Endodermal cell (in vitro differentiated cells): ENCODE results near the gene MEGF10. TPM values are rescaled to one million over a fixed set of nuclear protein-coding genes. Genes with fewer than 3 reads are reported as not detected.

ENCODE experiments used
- DNase-seq: peaks from one replicate; pipeline ENCODE4 v3.0.0-alpha.2; 2017
- H3K27ac ChIP-seq: 2 replicates; pipeline ENCODE4 v1.5.1; 2013; ENCODE audit warnings: mild to moderate bottlenecking, low read depth, low read length, moderate library complexity
- H3K27me3 ChIP-seq: 2 replicates; pipeline ENCODE4 v1.6.1; 2013; ENCODE audit warnings: mild to moderate bottlenecking, low read length, moderate library complexity; ENCODE audit not compliant: insufficient read depth, control insufficient read depth, poor library complexity, severe bottlenecking
- H3K36me3 ChIP-seq: 2 replicates; pipeline ENCODE4 v1.7.0; 2013; ENCODE audit warnings: mild to moderate bottlenecking, low read length, moderate library complexity; ENCODE audit not compliant: control insufficient read depth, insufficient read depth
- H3K4me1 ChIP-seq: one replicate; pipeline ENCODE4 v1.7.0; 2013; ENCODE audit warnings: low read length; ENCODE audit not compliant: control insufficient read depth, insufficient read depth
- H3K4me3 ChIP-seq: 2 replicates; pipeline ENCODE4 v1.5.1; 2013; ENCODE audit warnings: mild to moderate bottlenecking, low read length, moderate library complexity
- H3K9ac ChIP-seq: 2 replicates; pipeline ENCODE4 v1.6.1; 2013; ENCODE audit warnings: mild to moderate bottlenecking, low read length, moderate library complexity; ENCODE audit not compliant: poor library complexity, severe bottlenecking; ENCODE audit errors: extremely low read depth
- H3K9me3 ChIP-seq: 2 replicates; pipeline ENCODE4 v1.6.1; 2013; ENCODE audit warnings: mild to moderate bottlenecking, low read length, moderate library complexity; ENCODE audit not compliant: control insufficient read depth
- H3K27ac Mint-ChIP-seq: 2 replicates; pipeline ENCODE4 v1.8.0; 2020; ENCODE audit warnings: mixed read lengths
- H3K27me3 Mint-ChIP-seq: 2 replicates; pipeline ENCODE4 v1.8.0; 2021; ENCODE audit warnings: mild to moderate bottlenecking, mixed read lengths; ENCODE audit not compliant: insufficient read depth
- H3K36me3 Mint-ChIP-seq: 2 replicates; pipeline ENCODE4 v1.8.0; 2020; ENCODE audit warnings: low read depth, mixed read lengths
- H3K4me1 Mint-ChIP-seq: 2 replicates; pipeline ENCODE4 v1.8.0; 2020; ENCODE audit warnings: mixed read lengths
- H3K4me3 Mint-ChIP-seq: 2 replicates; pipeline ENCODE4 v1.8.0; 2020; ENCODE audit warnings: mild to moderate bottlenecking, moderate library complexity, mixed read lengths
- H3K9me3 Mint-ChIP-seq: 2 replicates; pipeline ENCODE4 v1.8.0; 2020; ENCODE audit warnings: mild to moderate bottlenecking, mixed read lengths
- CTCF ChIP-seq: fragments of 200-600 bp; sonication (generic); conservative IDR thresholded peaks from 2 replicates; pipeline ENCODE4 v1.5.0; 2021; ENCODE audit warnings: antibody characterized with exemption, mild to moderate bottlenecking
- WGBS, 2 experiments: methylation state at CpG; one replicate each; pipeline versions ENCODE4 v1.1.5 to v1.1.7; 2013; ENCODE audit warnings: missing lambda C conversion rate in 2 of 2, mixed read lengths in 1 of 2; ENCODE audit not compliant: insufficient coverage in 1 of 2, insufficient read length in 1 of 2; 5-methylcytosine and 5-hydroxymethylcytosine counted together
- total RNA-seq, 2 donors: library from RNA; stranded (reverse); fragmentation: NEBNext Ultra II Directional in 1 of 2; extraction: Animal tissue kit (Norgen Biotek cat#: 25700) in 1 of 2; gene quantifications; 2 replicates in 1 of 2; 3 replicates in 1 of 2; pipeline ENCODE4 v1.2.1, GENCODE V29; 2021

Gene MEGF10
- total RNA-seq, 2 donors from 2014 or later, result 12.7 to 17.7 TPM

- no peaks in the 10 kb centered on the region for H3K27me3 Mint-ChIP-seq
- H3K27ac Mint-ChIP-seq, result no peak overlapping the region
- peaks cover 8% of the 10 kb centered on the region for H3K36me3 ChIP-seq
Measured at GRCh38 chr5:127415034-127415433, 124.4 kb downstream of the MEGF10 start.

GRCh38 chr5:127416906-127417305 is 126.3 kb downstream of the MEGF10 start:
- DNase-seq, result no peak
- Mint-ChIP-seq H3K4me3 (no peak overlapping the region), H3K4me1 (no peaks in the 10 kb centered on the region), H3K9me3 (no peaks in the 10 kb centered on the region), H3K27me3 (no peaks in the 10 kb centered on the region), H3K36me3 (no peaks in the 10 kb centered on the region), H3K27ac (no peak overlapping the region)
- TF ChIP-seq CTCF, result no peak
- Histone ChIP-seq H3K9me3 (no peaks in the 10 kb centered on the region), H3K27ac (no peak overlapping the region), H3K36me3 (no peaks in the 10 kb centered on the region), H3K27me3 (no peaks in the 10 kb centered on the region), H3K4me3 (no peak overlapping the region), H3K9ac (no peak overlapping the region), H3K4me1 (no peaks in the 10 kb centered on the region)
- WGBS, 2 experiments, result 97 to 100% methylated on average over 4 of the region's 4 CpGs

More at GRCh38 chr5:127415034-127415433, 124.4 kb downstream of the MEGF10 start:
- Histone ChIP-seq H3K27ac (no peak overlapping the region), H3K4me3 (no peak overlapping the region), H3K9me3 (no peaks in the 10 kb centered on the region), H3K4me1 (no peaks in the 10 kb centered on the region), H3K9ac (no peak overlapping the region), H3K27me3 (no peaks in the 10 kb centered on the region)
- no peaks in the 10 kb centered on the region for H3K9me3 Mint-ChIP-seq
- peaks cover 7% of the 10 kb centered on the region for H3K36me3 Mint-ChIP-seq
- H3K4me3 Mint-ChIP-seq, result no peak overlapping the region
- 94 to 95% methylated on average over 2 of the region's 2 CpGs for WGBS, 2 experiments
- DNase-seq, result no peak
- TF ChIP-seq CTCF, result no peak
- no peaks in the 10 kb centered on the region for H3K4me1 Mint-ChIP-seq

- no peaks in the 10 kb centered on the region for H3K4me1 ChIP-seq
- H3K4me3 ChIP-seq, result no peak overlapping the region
- H3K27me3 ChIP-seq, result no peaks in the 10 kb centered on the region
- H3K9me3 ChIP-seq, result no peaks in the 10 kb centered on the region
- peaks cover 1% of the 10 kb centered on the region for H3K36me3 Mint-ChIP-seq
- H3K27me3 Mint-ChIP-seq, result no peaks in the 10 kb centered on the region
- no peaks in the 10 kb centered on the region for H3K9me3 Mint-ChIP-seq
- no peak overlapping the region for H3K27ac ChIP-seq
- TF ChIP-seq CTCF, result no peak
- no peak overlapping the region for H3K27ac Mint-ChIP-seq
- 88 to 100% methylated on average over 1 to 2 of the region's 2 CpGs for WGBS, 2 experiments
- DNase-seq, result no peak
- H3K4me3 Mint-ChIP-seq, result no peak overlapping the region
- no peaks in the 10 kb centered on the region for H3K4me1 Mint-ChIP-seq
- no peak overlapping the region for H3K9ac ChIP-seq
- H3K36me3 ChIP-seq, result peaks cover 2% of the 10 kb centered on the region
Measured at GRCh38 chr5:127417528-127417927, 126.9 kb downstream of the MEGF10 start.
